Endothelial cell of umbilical vein (primary cell): ENCODE measurements around the gene ZFYVE28. TPM values are rescaled to one million over a fixed set of nuclear protein-coding genes. Genes with fewer than 3 reads are reported as not detected.

ENCODE experiments used
- BruUV-seq: library from RNA; stranded (reverse); fragments of 400-500 nt; replicated peaks from 2 replicates; lab custom pipeline; 2021; lab: Mats Ljungman, UMichigan
- CTCF ChIA-PET: fragments of 300-600, 350-600 bp; sonication (Branson Sonifier 250); formaldehyde crosslinking; loops from one replicate; lab custom pipeline; 2021; ENCODE audit warnings: antibody characterized with exemption, inconsistent platforms; lab: Charles Lee
- POLR2A ChIA-PET: fragments of 300-600, 350-600 bp; sonication (Branson Sonifier 250); formaldehyde crosslinking; loops from one replicate; lab custom pipeline; 2021; ENCODE audit warnings: antibody characterized with exemption, inconsistent platforms; lab: Charles Lee
- DNase-seq: peaks from one replicate; pipeline ENCODE4 v3.0.0-alpha.2; 2011; ENCODE audit warnings: low read depth, low spot score
- FAIRE-seq: peaks from 2 replicates; lab custom pipeline; 2011; peaks lifted over from hg19 to GRCh38; lab: Jason Lieb, UNC
- H2AFZ ChIP-seq: 2 replicates; pipeline ENCODE4 v1.6.0; 2012; ENCODE audit warnings: low read depth, low read length, control low read depth, inconsistent platforms
- H3K27ac ChIP-seq: 2 replicates; pipeline ENCODE4 v1.5.1; 2011; ENCODE audit warnings: low read depth, mild to moderate bottlenecking, control low read depth, low read length, moderate library complexity; ENCODE audit not compliant: insufficient read depth
- H3K27me3 ChIP-seq, 2 experiments: 2 replicates each; pipeline versions ENCODE4 v1.6.0 to v1.6.1; 2011; ENCODE audit warnings: low read length in 2 of 2, mixed read lengths in 1 of 2; ENCODE audit not compliant: control insufficient read depth in 2 of 2, insufficient read depth in 2 of 2
- H3K36me3 ChIP-seq, 2 experiments: 2 replicates in 1 of 2; 3 replicates in 1 of 2; pipeline ENCODE4 v1.5.1; 2011; ENCODE audit warnings: low read length in 2 of 2, mild to moderate bottlenecking in 1 of 2, moderate library complexity in 1 of 2; ENCODE audit not compliant: control insufficient read depth in 2 of 2, insufficient read depth in 2 of 2; ENCODE audit errors: extremely low read depth in 1 of 2
- H3K4me1 ChIP-seq: 3 replicates; pipeline ENCODE4 v1.5.1; 2011; ENCODE audit warnings: mild to moderate bottlenecking, low read length; ENCODE audit not compliant: control insufficient read depth, insufficient read depth; ENCODE audit errors: extremely low read depth
- H3K4me2 ChIP-seq: 2 replicates; pipeline ENCODE4 v1.6.1; 2011; ENCODE audit warnings: low read length, control low read depth, mixed read lengths; ENCODE audit not compliant: insufficient read depth
- H3K4me3 ChIP-seq, 3 experiments: fragments of 200-600 bp in 1 of 3; sonication (generic), shearing (Covaris generic) in 1 of 3; replicated peaks in 1 of 3; 2 replicates each; pipeline ENCODE4 v1.5.1; 2011 to 2016; ENCODE audit warnings: control low read depth in 3 of 3, low read length in 3 of 3, mild to moderate bottlenecking in 2 of 3, inconsistent platforms in 1 of 3, low read depth in 1 of 3, moderate library complexity in 1 of 3; ENCODE audit not compliant: insufficient read depth in 1 of 3
- H3K79me2 ChIP-seq: 2 replicates; pipeline ENCODE4 v1.6.0; 2012; ENCODE audit warnings: low read length, inconsistent platforms; ENCODE audit not compliant: control insufficient read depth, insufficient read depth
- H3K9ac ChIP-seq: replicated peaks from 2 replicates; pipeline ENCODE3; 2011; ENCODE audit warnings: low read length, control low read depth; ENCODE audit not compliant: insufficient read depth; ENCODE audit errors: extremely low read depth
- H3K9me1 ChIP-seq: replicated peaks from 3 replicates; pipeline ENCODE4 v1.6.0; 2011; ENCODE audit warnings: mild to moderate bottlenecking, low read length; ENCODE audit not compliant: control insufficient read depth, insufficient read depth; ENCODE audit errors: extremely low read depth
- H3K9me3 ChIP-seq: replicated peaks from 2 replicates; pipeline ENCODE4 v1.5.1; 2012; ENCODE audit warnings: low read length, inconsistent platforms; ENCODE audit not compliant: control insufficient read depth, insufficient read depth
- H4K20me1 ChIP-seq: replicated peaks from 2 replicates; pipeline ENCODE3; 2011; ENCODE audit warnings: mild to moderate bottlenecking, low read length; ENCODE audit not compliant: control insufficient read depth, insufficient read depth; ENCODE audit errors: extremely low read depth
- EZH2 ChIP-seq: IDR thresholded peaks from 2 replicates; pipeline ENCODE4 v1.6.1; 2012; ENCODE audit warnings: borderline replicate concordance, low read depth, mild to moderate bottlenecking, moderate library complexity, low read length, inconsistent platforms; ENCODE audit not compliant: severe bottlenecking
- GATA2 ChIP-seq: IDR thresholded peaks from 2 replicates; pipeline ENCODE4 v1.7.0; 2011; ENCODE audit warnings: low read depth, mild to moderate bottlenecking, moderate library complexity, mixed read lengths, low read length; ENCODE audit not compliant: insufficient read length, insufficient read depth
- JUN ChIP-seq: IDR thresholded peaks from 2 replicates; pipeline ENCODE4 v1.6.1; 2011; ENCODE audit warnings: borderline replicate concordance, low read depth; ENCODE audit not compliant: insufficient read length, insufficient read depth
- MAX ChIP-seq: IDR thresholded peaks from 2 replicates; pipeline ENCODE4 v1.6.1; 2011; ENCODE audit not compliant: insufficient read depth, insufficient read length
- MYC ChIP-seq: IDR thresholded peaks from one replicate; pipeline ENCODE4 v1.6.1; 2011; ENCODE audit warnings: mild to moderate bottlenecking, low read depth, low read length
- POLR2A ChIP-seq: IDR thresholded peaks from 2 replicates; pipeline ENCODE4 v1.6.1; 2012; ENCODE audit warnings: low read depth, mild to moderate bottlenecking, control low read depth, low read length
- dilution Hi-C: fragments of 300-500 bp; cut with MboI; formaldehyde crosslinking; loops from one replicate; pipeline ENCODE4 v1.15.0; 2019; ENCODE audit warnings: low sequenced_read_pairs; ENCODE audit not compliant: extremely low pct_ligation_motif_present
- intact Hi-C: fragments of 100-400 bp; cut with micrococcal nuclease; formaldehyde crosslinking; loops from one replicate; pipeline ENCODE4 v1.10.0; 2022
- polyA plus RNA-seq, 4 experiments: library from polyadenylated mRNA; depleted of rRNA in 3 of 4; stranded (reverse) in 3 of 4; unstranded in 1 of 4; fragments of >200 nt; gene quantifications; 2 replicates each; pipeline versions ENCODE4 v1.2.1 to v1.2.3, GENCODE V29; 2011 to 2012; ENCODE audit warnings: missing spikeins in 1 of 4
- total RNA-seq: library from RNA; stranded (reverse); gene quantifications from 2 replicates; pipeline ENCODE4 v1.2.3, GENCODE V29; 2021

ZFYVE28 gene
- total and polyA plus RNA-seq, 2 donors (not counting 3 experiments of a cell fraction or from before 2014, with no cell fraction given): 5.8 to 7.1 TPM

GRCh38 chr4:2393353-2394270, 24.8 kb downstream of the ZFYVE28 start:
- BruUV-seq: no TSS peak
- Histone ChIP-seq H3K79me2 (peaks cover 2% of the 10 kb centered on the region), H3K27me3 (no peaks in the 10 kb centered on the region), H3K9me1 (no peaks in the 10 kb centered on the region), H3K4me3 (no peak overlapping the region), H3K4me2 (no peak overlapping the region), H2AFZ (no peak overlapping the region), H3K4me1 (peaks cover 3% of the 10 kb centered on the region), H4K20me1 (no peaks in the 10 kb centered on the region), H3K27ac (no peak overlapping the region), H3K9me3 (no peaks in the 10 kb centered on the region), H3K36me3 (no peaks in the 10 kb centered on the region), H3K9ac (no peak overlapping the region)
- CTCF ChIA-PET: interaction anchor here (0.8 to 1.9 kb wide), 2 partner anchors 9 to 51 kb away, joined by 3 to 9 read pairs; no protein-coding TSS in a partner anchor
- POLR2A ChIA-PET: no interaction called here
- FAIRE-seq: no peak
- dilution Hi-C loops: no loop called here
- intact Hi-C loops: no loop called here
- TF ChIP-seq GATA2 (no peak), EZH2 (no peak), POLR2A (no peak), JUN (no peak), MYC (no peak), MAX (no peak)
- no peak for DNase-seq
